HG03280 (cell line): ENCODE measurements around the gene POLR1D.

Source experiments
- ATAC-seq: cut with Tn5 transposase; IDR thresholded peaks from one replicate; pipeline ENCODE4 v1.9.1; 2021; ENCODE audit warnings: mild to moderate bottlenecking, moderate library complexity; ENCODE audit not compliant: unreplicated experiment

Gene POLR1D

GRCh38 chr13:27621366-27622101, at the start of gene POLR1D:
Gene POLR1D (plus strand): TSS chr13:27621892. CDS start chr13:27621984, 92 bp downstream.
- ATAC-seq, result peak; percentile 64

- ATAC-seq, result no peak
Measured at GRCh38 chr13:27572234-27572901, 49.3 kb upstream of the POLR1D start.

GRCh38 chr13:27573265-27573664, 48.4 kb upstream of the POLR1D start:
- no peak for ATAC-seq

- no peak for ATAC-seq
Measured at GRCh38 chr13:27574661-27575060, 47.0 kb upstream of the POLR1D start.

GRCh38 chr13:27578121-27579030, 43.3 kb upstream of the POLR1D start:
- no peak for ATAC-seq

GRCh38 chr13:27583645-27584044, 38.0 kb upstream of the POLR1D start:
- ATAC-seq, result no peak

GRCh38 chr13:27587095-27587746, 34.5 kb upstream of the POLR1D start:
- ATAC-seq, result no peak

GRCh38 chr13:27588405-27588804, 33.3 kb upstream of the POLR1D start:
- no peak for ATAC-seq

- no peak for ATAC-seq
Measured at GRCh38 chr13:27592865-27593264, 28.8 kb upstream of the POLR1D start.

- no peak for ATAC-seq
Measured at GRCh38 chr13:27593267-27593666, 28.4 kb upstream of the POLR1D start.

- no peak for ATAC-seq
Measured at GRCh38 chr13:27595055-27595811, 26.5 kb upstream of the POLR1D start.

GRCh38 chr13:27599096-27599495, 22.6 kb upstream of the POLR1D start:
- no peak for ATAC-seq

GRCh38 chr13:27599845-27600553, 21.7 kb upstream of the POLR1D start:
- ATAC-seq, result no peak

- ATAC-seq, result no peak
Measured at GRCh38 chr13:27600711-27601110, 21.0 kb upstream of the POLR1D start.

GRCh38 chr13:27601208-27601607, 20.5 kb upstream of the POLR1D start:
- ATAC-seq, result no peak

GRCh38 chr13:27601803-27602202, 19.9 kb upstream of the POLR1D start:
- no peak for ATAC-seq

GRCh38 chr13:27605099-27605498, 16.6 kb upstream of the POLR1D start:
- ATAC-seq, result no peak

GRCh38 chr13:27605610-27606200, 16.0 kb upstream of the POLR1D start:
- no peak for ATAC-seq

GRCh38 chr13:27607125-27607524, 14.6 kb upstream of the POLR1D start:
- no peak for ATAC-seq
